ENCODE data around the gene LFNG. TPM values are rescaled to one million over a fixed set of nuclear protein-coding genes. Genes with fewer than 3 reads are reported as not detected.

Gene LFNG
- total and polyA plus RNA-seq, 2 of the 13 experiments (the other 11 are each of a cell fraction or from before 2014, with no cell fraction given): 0.44 to 1.5 TPM

DNA sequence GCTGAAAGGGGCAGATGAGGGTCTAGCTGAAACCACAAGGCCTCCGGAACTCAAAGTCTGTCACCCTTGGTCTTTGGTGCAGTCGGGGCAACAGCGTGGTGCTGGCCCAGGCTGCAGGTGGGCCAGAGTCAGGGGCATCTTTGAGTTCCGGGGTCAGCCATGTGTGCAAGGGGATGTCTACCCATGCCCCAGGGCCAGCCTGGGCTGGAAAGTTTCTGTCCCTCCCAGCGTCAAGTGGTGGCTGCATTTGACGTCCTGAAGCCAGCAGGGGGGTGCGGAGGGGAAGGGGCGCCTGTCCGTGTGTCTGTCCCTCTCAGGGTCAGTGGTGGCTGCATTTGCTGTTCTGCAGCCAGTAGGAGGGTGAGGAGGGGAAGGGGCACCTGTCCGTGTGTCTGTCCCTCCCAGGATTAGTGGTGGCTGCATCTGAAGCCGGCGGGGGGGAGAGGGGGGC, 35.1 kb downstream of the LFNG start:
- peak; percentile 24 for ATAC-seq
- FAIRE-seq: no peak
- Histone ChIP-seq H3K27me3 (ENCODE audit: control insufficient read depth in 1 of 2, insufficient read depth in 2 of 2, low read length in 2 of 2) (no peaks in the 10 kb centered on the region), H4K20me1 (ENCODE audit: insufficient read depth, low read length) (no peaks in the 10 kb centered on the region), H3K4me2 (ENCODE audit: low read depth, low read length) (peak overlapping the region; percentile 91), H3K4me3 (replicated peaks in 1 of 3; ENCODE audit: insufficient read depth in 1 of 3, low read depth in 2 of 3, low read length in 3 of 3) (peak overlapping the region; percentile 72 to 90 (median 86)), H3K9me3 (ENCODE audit: low read length) (no peaks in the 10 kb centered on the region), H3K36me3 (replicated peaks in 1 of 2; ENCODE audit: control insufficient read depth in 1 of 2, insufficient read depth in 2 of 2, low read length in 2 of 2) (peaks cover 0 to 4% of the 10 kb centered on the region in 2 experiments; a peak in 1 of 5 replicates), H3K79me2 (ENCODE audit: insufficient read depth, low read length) (peaks cover 14% of the 10 kb centered on the region), H3K4me1 (ENCODE audit: insufficient read depth, low read length) (peaks cover 41% of the 10 kb centered on the region), H3K9ac (ENCODE audit: insufficient read depth, low read depth, low read length) (peak overlapping the region; percentile 99), H3K27ac (ENCODE audit: extremely low read length, insufficient read depth, low read length) (peak overlapping the region; percentile 100), H2AFZ (ENCODE audit: low read length) (no peak overlapping the region)
- ChIA-PET CTCF (ENCODE audit: low intra/inter-chr PET ratio, low total read pairs) (no interaction called here), POLR2A (interaction anchor here (1.2 kb wide), 1 partner anchor 68 kb away, joined by 4 read pairs; no protein-coding TSS in a partner anchor)
- intact Hi-C loops (cut with micrococcal nuclease; ENCODE audit: unreplicated experiment): loop anchor here (5.0 kb wide), 1 partner anchor 68 kb away; no protein-coding TSS in a partner anchor
- no TSS peak for BruUV-seq (replicated peaks)
- no peak for DNase-seq (ENCODE audit: low spot score)
- WGBS (ENCODE audit: low lambda C conversion rate): 0% methylated on average over 4 of the region's 12 CpGs
- in situ Hi-C loops (cut with HindIII; ENCODE audit: extremely low pct_ligation_motif_present, low pct_unique_long_range_greater_than_20kb): no loop called here
- TF ChIP-seq KLF9 (CRISPR knock-in tag; IDR thresholded peaks at IDR 0.05; ENCODE audit: low read depth): no peak
- TF ChIP-seq DR1 (CRISPR knock-in tag; IDR thresholded peaks at IDR 0.05): no peak
- no peak for TF ChIP-seq PCBP1 (IDR thresholded peaks at IDR 0.05; ENCODE audit: borderline replicate concordance, low read depth, low read length)
- 0 out of 2 replicates have a peak, but pooled peaks have one; percentile 11 for TF ChIP-seq HNRNPL (IDR thresholded peaks at IDR 0.05; ENCODE audit: low read depth, low read length)
- TF ChIP-seq KDM5B (CRISPR knock-in tag; IDR thresholded peaks at IDR 0.05; ENCODE audit: borderline replicate concordance): peak; percentile 8; the same call in 1 of the 2 replicates
- TF ChIP-seq, protein P1, sequence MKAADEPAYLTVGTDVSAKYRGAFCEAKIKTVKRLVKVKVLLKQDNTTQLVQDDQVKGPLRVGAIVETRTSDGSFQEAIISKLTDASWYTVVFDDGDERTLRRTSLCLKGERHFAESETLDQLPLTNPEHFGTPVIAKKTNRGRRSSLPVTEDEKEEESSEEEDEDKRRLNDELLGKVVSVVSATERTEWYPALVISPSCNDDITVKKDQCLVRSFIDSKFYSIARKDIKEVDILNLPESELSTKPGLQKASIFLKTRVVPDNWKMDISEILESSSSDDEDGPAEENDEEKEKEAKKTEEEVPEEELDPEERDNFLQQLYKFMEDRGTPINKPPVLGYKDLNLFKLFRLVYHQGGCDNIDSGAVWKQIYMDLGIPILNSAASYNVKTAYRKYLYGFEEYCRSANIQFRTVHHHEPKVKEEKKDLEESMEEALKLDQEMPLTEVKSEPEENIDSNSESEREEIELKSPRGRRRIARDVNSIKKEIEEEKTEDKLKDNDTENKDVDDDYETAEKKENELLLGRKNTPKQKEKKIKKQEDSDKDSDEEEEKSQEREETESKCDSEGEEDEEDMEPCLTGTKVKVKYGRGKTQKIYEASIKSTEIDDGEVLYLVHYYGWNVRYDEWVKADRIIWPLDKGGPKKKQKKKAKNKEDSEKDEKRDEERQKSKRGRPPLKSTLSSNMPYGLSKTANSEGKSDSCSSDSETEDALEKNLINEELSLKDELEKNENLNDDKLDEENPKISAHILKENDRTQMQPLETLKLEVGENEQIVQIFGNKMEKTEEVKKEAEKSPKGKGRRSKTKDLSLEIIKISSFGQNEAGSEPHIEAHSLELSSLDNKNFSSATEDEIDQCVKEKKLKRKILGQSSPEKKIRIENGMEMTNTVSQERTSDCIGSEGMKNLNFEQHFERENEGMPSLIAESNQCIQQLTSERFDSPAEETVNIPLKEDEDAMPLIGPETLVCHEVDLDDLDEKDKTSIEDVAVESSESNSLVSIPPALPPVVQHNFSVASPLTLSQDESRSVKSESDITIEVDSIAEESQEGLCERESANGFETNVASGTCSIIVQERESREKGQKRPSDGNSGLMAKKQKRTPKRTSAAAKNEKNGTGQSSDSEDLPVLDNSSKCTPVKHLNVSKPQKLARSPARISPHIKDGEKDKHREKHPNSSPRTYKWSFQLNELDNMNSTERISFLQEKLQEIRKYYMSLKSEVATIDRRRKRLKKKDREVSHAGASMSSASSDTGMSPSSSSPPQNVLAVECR (CRISPR knock-in tag; IDR thresholded peaks at IDR 0.05; ENCODE audit: borderline replicate concordance): 0 out of 2 replicates have a peak, but pooled peaks have one; percentile 4
- TF ChIP-seq, protein P2, sequence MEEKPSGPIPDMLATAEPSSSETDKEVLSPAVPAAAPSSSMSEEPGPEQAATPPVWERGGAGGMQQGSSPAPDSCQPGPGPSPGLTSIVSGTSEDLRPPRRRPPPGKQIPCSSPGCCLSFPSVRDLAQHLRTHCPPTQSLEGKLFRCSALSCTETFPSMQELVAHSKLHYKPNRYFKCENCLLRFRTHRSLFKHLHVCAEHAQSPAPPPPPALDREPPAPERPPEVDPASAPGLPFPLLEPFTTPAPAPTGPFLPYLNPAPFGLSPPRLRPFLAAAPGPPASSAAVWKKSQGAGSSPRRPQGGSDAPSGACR (CRISPR knock-in tag; IDR thresholded peaks at IDR 0.05): peak; percentile 19; the same call in 1 of the 2 replicates
- no peak for TF ChIP-seq BRCA1 (CRISPR knock-in tag; IDR thresholded peaks at IDR 0.05)
- no peak for TF ChIP-seq GABPB1 (CRISPR knock-in tag; IDR thresholded peaks at IDR 0.05)
- TF ChIP-seq NRL (CRISPR knock-in tag; IDR thresholded peaks at IDR 0.05; ENCODE audit: borderline replicate concordance): peak; percentile 6; the same call in 1 of the 2 replicates
- TF ChIP-seq SP140L (CRISPR knock-in tag; IDR thresholded peaks at IDR 0.05; ENCODE audit: borderline replicate concordance): no peak
- TF ChIP-seq, protein P3, sequence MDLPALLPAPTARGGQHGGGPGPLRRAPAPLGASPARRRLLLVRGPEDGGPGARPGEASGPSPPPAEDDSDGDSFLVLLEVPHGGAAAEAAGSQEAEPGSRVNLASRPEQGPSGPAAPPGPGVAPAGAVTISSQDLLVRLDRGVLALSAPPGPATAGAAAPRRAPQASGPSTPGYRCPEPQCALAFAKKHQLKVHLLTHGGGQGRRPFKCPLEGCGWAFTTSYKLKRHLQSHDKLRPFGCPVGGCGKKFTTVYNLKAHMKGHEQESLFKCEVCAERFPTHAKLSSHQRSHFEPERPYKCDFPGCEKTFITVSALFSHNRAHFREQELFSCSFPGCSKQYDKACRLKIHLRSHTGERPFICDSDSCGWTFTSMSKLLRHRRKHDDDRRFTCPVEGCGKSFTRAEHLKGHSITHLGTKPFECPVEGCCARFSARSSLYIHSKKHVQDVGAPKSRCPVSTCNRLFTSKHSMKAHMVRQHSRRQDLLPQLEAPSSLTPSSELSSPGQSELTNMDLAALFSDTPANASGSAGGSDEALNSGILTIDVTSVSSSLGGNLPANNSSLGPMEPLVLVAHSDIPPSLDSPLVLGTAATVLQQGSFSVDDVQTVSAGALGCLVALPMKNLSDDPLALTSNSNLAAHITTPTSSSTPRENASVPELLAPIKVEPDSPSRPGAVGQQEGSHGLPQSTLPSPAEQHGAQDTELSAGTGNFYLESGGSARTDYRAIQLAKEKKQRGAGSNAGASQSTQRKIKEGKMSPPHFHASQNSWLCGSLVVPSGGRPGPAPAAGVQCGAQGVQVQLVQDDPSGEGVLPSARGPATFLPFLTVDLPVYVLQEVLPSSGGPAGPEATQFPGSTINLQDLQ (CRISPR knock-in tag; IDR thresholded peaks at IDR 0.05): no peak
- peak; percentile 37 for TF ChIP-seq AGO2 (optimal IDR thresholded peaks at IDR 0.05; ENCODE audit: low read depth, low read length)
- TF ChIP-seq ELF3 (CRISPR knock-in tag; IDR thresholded peaks at IDR 0.05): no peak
- TF ChIP-seq PAX8 (CRISPR knock-in tag; IDR thresholded peaks at IDR 0.05; ENCODE audit: borderline replicate concordance): 0 out of 2 replicates have a peak, but pooled peaks have one; percentile 9

Measured in HepG2 (cell line).